AG04450 (cell line): ENCODE results near the gene GARS1. TPM values are rescaled to one million over a fixed set of nuclear protein-coding genes. Genes with fewer than 3 reads are reported as not detected.

ENCODE experiments used
- CTCF ChIA-PET: fragments of 300-600, 350-600 bp; formaldehyde crosslinking; extraction: SDS; loops from one replicate; lab custom pipeline; 2022; ENCODE audit warnings: antibody characterized with exemption, inconsistent platforms; lab: Charles Lee
- POLR2A ChIA-PET: fragments of 350-600 bp; formaldehyde crosslinking; extraction: SDS; loops from one replicate; lab custom pipeline; 2021; ENCODE audit warnings: antibody characterized with exemption, inconsistent platforms; lab: Yijun Ruan, JAX
- DNase-seq: peaks from one replicate; pipeline ENCODE4 v3.0.0-alpha.2; 2011; ENCODE audit warnings: low read depth, low spot score
- H3K27ac ChIP-seq: one replicate; pipeline ENCODE4 v1.5.1; 2012; ENCODE audit warnings: low read depth, low read length, control low read depth
- H3K27me3 ChIP-seq: one replicate; pipeline ENCODE4 v1.6.0; 2012; ENCODE audit warnings: low read length; ENCODE audit not compliant: control insufficient read depth, insufficient read depth
- H3K4me3 ChIP-seq: 2 replicates; pipeline ENCODE4 v1.5.1; 2011; ENCODE audit warnings: mild to moderate bottlenecking, low read depth, low read length, control low read depth
- H3K9me3 ChIP-seq: 2 replicates; pipeline ENCODE4 v1.5.1; 2012; ENCODE audit warnings: low read length; ENCODE audit not compliant: control insufficient read depth, insufficient read depth
- polyA plus RNA-seq: library from polyadenylated mRNA; depleted of rRNA; stranded (reverse); fragments of >200 nt; gene quantifications from 2 replicates; pipeline ENCODE4 v1.2.3, GENCODE V29; 2011
- TF ChIP-seq, protein P1 (sequence below): IDR thresholded peaks from 2 replicates; pipeline ENCODE4 v1.5.1; 2011; ENCODE audit warnings: low read depth, low read length, control low read depth, inconsistent platforms

GARS1 gene
- polyA plus RNA-seq, 1 experiment: 749 TPM

DNA sequence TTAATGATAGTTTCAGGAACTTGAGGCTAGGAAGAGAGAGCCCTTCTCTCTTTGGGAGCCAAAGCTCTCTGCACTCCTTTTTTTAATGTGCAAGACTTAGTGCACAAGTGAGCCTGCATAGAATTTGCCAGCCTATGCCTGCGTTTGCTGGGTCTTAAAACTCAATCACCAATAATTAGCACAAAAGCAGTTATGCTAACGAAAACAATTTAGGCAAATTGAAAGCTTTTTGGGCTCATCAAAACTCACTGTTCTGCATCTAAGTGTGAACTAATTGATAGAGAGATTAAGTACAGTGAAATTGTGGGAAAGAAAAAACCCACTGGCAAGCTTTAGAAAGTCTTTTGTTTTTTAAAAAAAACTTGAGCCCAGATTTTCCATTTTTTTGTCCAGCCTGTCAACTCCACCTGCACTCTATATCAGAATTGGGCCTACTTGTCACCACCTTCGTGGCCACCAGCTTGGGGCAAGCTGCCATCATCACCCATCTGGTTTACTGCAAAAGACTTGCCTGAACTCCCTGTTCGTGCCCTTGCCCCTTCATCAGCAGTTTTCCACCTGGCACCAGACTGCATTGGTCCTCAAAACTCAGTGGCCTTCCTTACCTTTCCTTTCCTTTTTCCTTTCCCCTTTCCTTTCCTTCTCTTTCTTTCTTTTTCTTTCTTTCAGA, 49.7 kb downstream of the GARS1 start:
- no peaks in the 10 kb centered on the region for H3K27me3 ChIP-seq
- no peak for DNase-seq
- H3K4me3 ChIP-seq: no peak overlapping the region
- CTCF ChIA-PET: interaction anchor here (1.0 kb wide), 1 partner anchor 96 kb away, joined by 5 read pairs; no protein-coding TSS in a partner anchor
- no peaks in the 10 kb centered on the region for H3K9me3 ChIP-seq
- POLR2A ChIA-PET: no interaction called here
- no peak overlapping the region for H3K27ac ChIP-seq
- TF ChIP-seq, protein P1, sequence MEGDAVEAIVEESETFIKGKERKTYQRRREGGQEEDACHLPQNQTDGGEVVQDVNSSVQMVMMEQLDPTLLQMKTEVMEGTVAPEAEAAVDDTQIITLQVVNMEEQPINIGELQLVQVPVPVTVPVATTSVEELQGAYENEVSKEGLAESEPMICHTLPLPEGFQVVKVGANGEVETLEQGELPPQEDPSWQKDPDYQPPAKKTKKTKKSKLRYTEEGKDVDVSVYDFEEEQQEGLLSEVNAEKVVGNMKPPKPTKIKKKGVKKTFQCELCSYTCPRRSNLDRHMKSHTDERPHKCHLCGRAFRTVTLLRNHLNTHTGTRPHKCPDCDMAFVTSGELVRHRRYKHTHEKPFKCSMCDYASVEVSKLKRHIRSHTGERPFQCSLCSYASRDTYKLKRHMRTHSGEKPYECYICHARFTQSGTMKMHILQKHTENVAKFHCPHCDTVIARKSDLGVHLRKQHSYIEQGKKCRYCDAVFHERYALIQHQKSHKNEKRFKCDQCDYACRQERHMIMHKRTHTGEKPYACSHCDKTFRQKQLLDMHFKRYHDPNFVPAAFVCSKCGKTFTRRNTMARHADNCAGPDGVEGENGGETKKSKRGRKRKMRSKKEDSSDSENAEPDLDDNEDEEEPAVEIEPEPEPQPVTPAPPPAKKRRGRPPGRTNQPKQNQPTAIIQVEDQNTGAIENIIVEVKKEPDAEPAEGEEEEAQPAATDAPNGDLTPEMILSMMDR: no peak

DNA sequence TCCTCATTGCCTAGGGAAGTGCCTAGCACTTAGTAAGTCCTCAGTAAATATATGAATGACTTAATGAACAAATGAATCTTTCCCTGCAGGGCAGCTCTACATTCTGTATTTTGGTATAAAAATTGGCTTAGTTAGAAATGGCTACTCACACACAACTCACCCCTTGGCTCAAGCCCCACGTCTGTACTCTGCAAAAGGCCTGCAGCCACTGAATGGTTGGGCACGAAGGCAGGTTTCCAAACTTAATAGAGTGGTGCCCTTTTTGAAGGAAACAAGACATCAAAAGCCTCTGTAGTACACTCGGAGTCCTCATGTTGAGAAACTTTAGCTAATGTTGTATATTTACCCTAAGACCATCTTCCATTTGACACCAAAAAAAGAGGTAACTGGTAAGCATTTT, 51.0 kb downstream of the GARS1 start:
- DNase-seq: no peak
- POLR2A ChIA-PET: no interaction called here
- no peak overlapping the region for H3K27ac ChIP-seq
- CTCF ChIA-PET: no interaction called here
- no peaks in the 10 kb centered on the region for H3K9me3 ChIP-seq
- TF ChIP-seq, protein P1: no peak
- H3K4me3 ChIP-seq: no peak overlapping the region
- H3K27me3 ChIP-seq: no peaks in the 10 kb centered on the region

DNA sequence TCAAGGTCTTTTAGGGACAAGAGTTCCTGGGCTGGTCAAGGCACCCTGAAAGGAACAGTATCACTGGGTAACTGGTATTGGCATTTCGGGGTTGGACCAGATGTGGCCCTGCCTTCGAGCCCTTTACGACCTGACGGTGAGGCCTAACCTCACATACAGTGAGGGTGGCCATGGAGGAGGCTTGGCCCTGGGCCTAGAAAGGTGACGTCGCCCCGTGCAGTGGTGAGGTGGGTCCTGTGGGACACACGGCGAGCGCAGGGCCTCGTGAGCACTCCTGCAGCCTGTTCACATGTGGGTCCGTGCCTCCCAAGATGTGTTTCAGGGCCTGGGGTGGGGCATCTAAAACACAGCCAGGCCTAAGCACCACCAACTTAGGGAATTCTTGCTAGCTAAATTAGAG, 51.5 kb downstream of the GARS1 start:
- Histone ChIP-seq H3K9me3 (no peaks in the 10 kb centered on the region), H3K27ac (no peak overlapping the region), H3K4me3 (no peak overlapping the region), H3K27me3 (no peaks in the 10 kb centered on the region)
- no peak for DNase-seq
- CTCF ChIA-PET: interaction anchor here (1.6 kb wide), 1 partner anchor 94 kb away, joined by 5 read pairs; no protein-coding TSS in a partner anchor
- TF ChIP-seq, protein P1: no peak
- POLR2A ChIA-PET: no interaction called here

GRCh38 chr7:30647589-30648364, 53.1 kb downstream of the GARS1 start:
- Histone ChIP-seq H3K9me3 (no peaks in the 10 kb centered on the region), H3K4me3 (no peak overlapping the region), H3K27me3 (no peaks in the 10 kb centered on the region), H3K27ac (peak overlapping the region; percentile 21)
- POLR2A ChIA-PET: no interaction called here
- DNase-seq: no peak
- CTCF ChIA-PET: interaction anchor here (1.6 kb wide), 1 partner anchor 93 kb away, joined by 5 read pairs; no protein-coding TSS in a partner anchor
- TF ChIP-seq, protein P1: no peak
